GM10266 (cell line): ENCODE measurements around the gene PSMC4.

Experiments used
- DNase-seq: peaks from one replicate; pipeline ENCODE4 v3.0.0; 2012; ENCODE audit errors: extremely low spot score
- TF ChIP-seq, protein P1 (sequence below): IDR thresholded peaks from 2 replicates; pipeline ENCODE4 v1.5.1; 2012; ENCODE audit warnings: mild to moderate bottlenecking, low read depth; ENCODE audit not compliant: control insufficient read depth, insufficient read depth; ENCODE audit errors: missing control alignments

PSMC4 gene

DNA sequence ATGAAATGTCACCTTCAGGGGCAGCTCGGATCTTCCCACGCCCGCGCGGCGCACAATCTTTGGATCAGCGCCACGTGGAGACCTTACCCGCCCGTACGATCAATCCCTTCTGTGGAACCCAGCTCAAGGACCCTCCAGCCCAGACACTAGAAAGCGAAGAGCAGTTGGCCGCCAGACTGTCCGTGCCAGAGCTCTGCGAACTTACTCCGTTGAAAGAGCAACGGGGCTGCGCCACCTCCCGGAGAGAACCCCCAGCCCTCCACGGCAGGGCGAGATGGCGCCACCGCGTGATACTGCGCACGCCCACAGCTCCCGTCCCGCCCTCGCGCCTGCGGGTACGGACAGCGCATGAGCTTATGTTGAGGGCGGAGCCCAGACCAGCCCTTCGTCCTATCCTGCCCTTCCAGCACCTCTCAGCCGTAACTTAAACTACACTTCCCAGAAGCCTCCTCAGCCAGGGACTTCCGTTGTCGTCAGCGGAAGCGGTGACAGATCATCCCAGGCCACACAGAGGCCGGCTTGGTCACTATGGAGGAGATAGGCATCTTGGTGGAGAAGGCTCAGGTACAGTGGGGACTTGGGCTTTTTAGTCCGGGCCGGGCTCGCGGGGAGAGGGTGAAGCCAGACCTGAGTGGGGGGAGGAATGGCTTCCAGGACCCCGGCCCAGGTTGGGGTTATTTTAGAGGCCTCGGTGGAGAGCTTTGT is at the start of gene PSMC4:
Gene PSMC4 (plus strand): TSS at position 491 of the 705 bp plus-strand sequence. CDS start 38 bp downstream, at position 529.
- TF ChIP-seq, protein P1, sequence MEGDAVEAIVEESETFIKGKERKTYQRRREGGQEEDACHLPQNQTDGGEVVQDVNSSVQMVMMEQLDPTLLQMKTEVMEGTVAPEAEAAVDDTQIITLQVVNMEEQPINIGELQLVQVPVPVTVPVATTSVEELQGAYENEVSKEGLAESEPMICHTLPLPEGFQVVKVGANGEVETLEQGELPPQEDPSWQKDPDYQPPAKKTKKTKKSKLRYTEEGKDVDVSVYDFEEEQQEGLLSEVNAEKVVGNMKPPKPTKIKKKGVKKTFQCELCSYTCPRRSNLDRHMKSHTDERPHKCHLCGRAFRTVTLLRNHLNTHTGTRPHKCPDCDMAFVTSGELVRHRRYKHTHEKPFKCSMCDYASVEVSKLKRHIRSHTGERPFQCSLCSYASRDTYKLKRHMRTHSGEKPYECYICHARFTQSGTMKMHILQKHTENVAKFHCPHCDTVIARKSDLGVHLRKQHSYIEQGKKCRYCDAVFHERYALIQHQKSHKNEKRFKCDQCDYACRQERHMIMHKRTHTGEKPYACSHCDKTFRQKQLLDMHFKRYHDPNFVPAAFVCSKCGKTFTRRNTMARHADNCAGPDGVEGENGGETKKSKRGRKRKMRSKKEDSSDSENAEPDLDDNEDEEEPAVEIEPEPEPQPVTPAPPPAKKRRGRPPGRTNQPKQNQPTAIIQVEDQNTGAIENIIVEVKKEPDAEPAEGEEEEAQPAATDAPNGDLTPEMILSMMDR = peak; percentile 92
- DNase-seq = peak; percentile 94

DNA sequence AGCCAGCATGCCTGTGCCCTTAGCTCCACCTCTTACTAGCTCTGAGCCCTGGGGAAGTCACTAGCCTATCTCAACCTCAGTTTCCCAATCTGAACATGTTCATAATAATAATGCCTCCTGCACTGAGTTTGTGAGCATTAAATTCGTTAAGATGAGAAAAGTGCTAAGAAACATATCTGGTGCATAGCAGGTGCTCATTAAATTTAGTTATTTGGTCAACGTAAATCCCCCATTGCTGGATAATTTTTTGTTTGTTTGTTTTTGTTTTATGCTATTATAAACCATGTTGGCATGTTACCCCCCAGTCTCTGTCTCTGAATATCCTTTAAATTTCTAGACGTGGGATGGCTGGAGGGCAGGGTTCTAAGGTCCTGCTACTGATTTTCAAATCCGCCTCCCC is 47.1 kb upstream of the PSMC4 start:
- DNase-seq = no peak
- TF ChIP-seq, protein P1 = no peak

DNA sequence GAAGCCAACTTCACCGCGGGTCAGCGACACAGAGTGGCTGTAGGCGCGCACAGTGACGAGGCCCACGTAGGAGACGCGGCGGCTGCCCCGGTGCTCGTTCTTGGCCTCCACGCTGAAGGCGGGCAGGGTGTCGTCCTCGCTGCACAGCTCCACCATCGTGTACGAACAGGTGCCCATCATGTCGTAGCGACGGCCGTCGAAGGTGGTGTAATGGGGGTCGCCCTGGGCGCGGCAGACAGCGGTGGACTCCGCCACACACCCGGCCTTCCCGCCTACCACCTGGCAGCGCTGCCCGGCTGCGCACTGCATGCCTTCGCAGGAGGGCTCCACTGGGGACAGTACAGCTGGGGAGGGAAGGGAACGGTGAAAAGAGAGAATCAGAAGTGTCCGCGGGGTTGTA is 46.6 kb upstream of the PSMC4 start:
- TF ChIP-seq, protein P1 = no peak
- DNase-seq = no peak

- TF ChIP-seq, protein P1 = no peak
Measured at GRCh38 chr19:39924952-39925351, 46.0 kb upstream of the PSMC4 start.

DNA sequence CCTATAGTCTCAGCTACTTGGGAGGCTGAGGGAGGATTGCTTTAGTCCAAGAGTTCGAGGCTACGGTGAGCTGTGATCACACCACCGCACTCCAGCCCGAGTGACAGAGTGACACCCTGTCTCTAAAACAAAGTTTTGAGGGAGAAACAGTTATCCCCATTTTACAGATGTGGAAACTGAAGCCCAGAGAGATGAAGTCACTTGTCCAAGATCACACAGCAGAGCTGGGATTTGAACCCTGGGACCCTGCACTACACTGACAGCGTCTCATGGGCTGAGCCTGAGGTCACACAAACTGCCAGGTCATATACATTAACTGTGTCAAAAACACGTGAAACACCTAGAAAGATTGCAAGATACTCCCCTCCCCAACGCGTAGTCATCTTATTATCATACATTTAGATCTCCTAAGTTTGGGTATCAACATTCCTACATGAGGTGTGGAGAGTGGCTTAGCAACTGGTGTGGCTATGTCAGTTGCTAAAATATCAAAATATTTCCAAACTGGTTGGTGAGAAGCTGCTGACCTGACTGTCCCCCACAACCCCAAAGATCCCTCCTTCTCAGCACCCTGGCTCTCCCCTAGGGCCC is 44.7 kb upstream of the PSMC4 start:
- DNase-seq = no peak
- TF ChIP-seq, protein P1 = no peak

More at GRCh38 chr19:39924952-39925351, 46.0 kb upstream of the PSMC4 start:
- DNase-seq = no peak

DNA sequence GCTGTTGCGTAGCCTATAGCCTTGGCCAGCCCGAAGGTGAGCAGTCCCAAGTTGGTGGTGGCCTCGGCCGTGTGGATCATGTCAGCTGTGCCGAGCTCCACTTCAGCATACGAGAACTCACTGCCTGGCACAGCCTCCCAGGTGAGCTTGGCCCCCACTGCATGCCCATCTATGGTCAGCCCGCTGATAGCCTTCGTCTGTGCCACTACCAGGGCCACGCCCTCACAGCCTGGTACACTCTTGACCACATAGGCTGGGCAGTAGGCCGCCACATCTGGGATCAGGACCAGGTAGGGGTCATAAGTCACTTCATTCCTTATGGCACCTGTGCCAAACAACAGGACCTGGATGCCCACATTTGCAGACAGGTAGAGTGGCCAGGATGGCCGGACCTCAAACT is 43.9 kb upstream of the PSMC4 start:
- no peak for DNase-seq
- TF ChIP-seq, protein P1 = no peak
